Retinal pigment epithelial cell (primary cell): ENCODE results near the gene SLC24A3.

Experiments used
- DNase-seq: peaks from one replicate; pipeline ENCODE4 v3.0.0-alpha.2; 2010; ENCODE audit warnings: low read depth
- H3K4me3 ChIP-seq: 2 replicates; pipeline ENCODE4 v1.5.1; 2011; ENCODE audit warnings: mild to moderate bottlenecking, low read length, control low read depth, moderate library complexity
- CTCF ChIP-seq: conservative IDR thresholded peaks from 2 replicates; pipeline ENCODE4 v1.5.1; 2011; ENCODE audit warnings: low read depth, low read length, control low read depth, inconsistent platforms

SLC24A3 gene

GRCh38 chr20:19313342-19314069, 101.1 kb downstream of the SLC24A3 start:
- H3K4me3 ChIP-seq, result no peak overlapping the region
- no peak for TF ChIP-seq CTCF
- DNase-seq, result no peak

GRCh38 chr20:19314621-19315020, 102.2 kb downstream of the SLC24A3 start:
- no peak for DNase-seq
- TF ChIP-seq CTCF, result no peak
- H3K4me3 ChIP-seq, result no peak overlapping the region

GRCh38 chr20:19317237-19318069, 105.0 kb downstream of the SLC24A3 start:
- DNase-seq, result no peak
- TF ChIP-seq CTCF, result no peak
- H3K4me3 ChIP-seq, result no peak overlapping the region

- no peak for DNase-seq
- TF ChIP-seq CTCF, result no peak
- no peak overlapping the region for H3K4me3 ChIP-seq
Observed at GRCh38 chr20:19318610-19319009, 106.2 kb downstream of the SLC24A3 start.

- H3K4me3 ChIP-seq, result no peak overlapping the region
- no peak for DNase-seq
- TF ChIP-seq CTCF, result no peak
Observed at GRCh38 chr20:19320005-19320404, 107.6 kb downstream of the SLC24A3 start.

- H3K4me3 ChIP-seq, result no peak overlapping the region
- no peak for DNase-seq
- TF ChIP-seq CTCF, result no peak
Observed at GRCh38 chr20:19321176-19321575, 108.7 kb downstream of the SLC24A3 start.
